ENCODE data around the gene P4HB.

Gene P4HB

GRCh38 chr17:81807210-81807719 lies 53.1 kb downstream of the P4HB start:
- DNase-seq = no peak

- DNase-seq = no peak
These were observed 53.7 kb downstream of the P4HB start for GRCh38 chr17:81806461-81807209.

- no peak for DNase-seq
These were observed 54.5 kb downstream of the P4HB start for GRCh38 chr17:81805707-81806460.

- no peak for DNase-seq
These were observed 55.6 kb downstream of the P4HB start for GRCh38 chr17:81804559-81805399.

GRCh38 chr17:81803728-81804558 lies 56.4 kb downstream of the P4HB start, which contains the start of gene GCGR:
GCGR (plus strand) TSS chr17:81804150; CDS start chr17:81809019, 4,869 bp downstream.
- DNase-seq = no peak

GRCh38 chr17:81802856-81803643 lies 57.3 kb downstream of the P4HB start:
- DNase-seq = no peak

GRCh38 chr17:81802048-81802758 lies 58.1 kb downstream of the P4HB start:
- no peak for DNase-seq

- no peak for DNase-seq
These were observed 59.0 kb downstream of the P4HB start for GRCh38 chr17:81801327-81801726.

- DNase-seq = no peak
These were observed 65.8 kb downstream of the P4HB start for GRCh38 chr17:81794509-81794908.

GRCh38 chr17:81794074-81794476 lies 66.3 kb downstream of the P4HB start:
- DNase-seq = no peak
